OCI-LY7 (cell line): ENCODE data around the gene ADAM12.

Source experiments
- CTCF ChIP-seq: fragments of 200-600 bp; sonication (generic); conservative IDR thresholded peaks from 2 replicates; pipeline ENCODE4 v1.5.1; 2014; ENCODE audit warnings: mild to moderate bottlenecking, antibody characterized with exemption, low read length, moderate library complexity, mixed read lengths
- EZH2phosphoT487 ChIP-seq: fragments of 200-600 bp; sonication (generic); IDR thresholded peaks from 2 replicates; pipeline ENCODE4 v1.6.1; 2018; ENCODE audit warnings: low read depth, borderline replicate concordance, mild to moderate bottlenecking, mixed run types, antibody characterized with exemption, low read length, moderate library complexity, mixed read lengths

GRCh38 chr10:125980521-125981035, 407.7 kb downstream of the ADAM12 start:
- TF ChIP-seq CTCF (no peak), EZH2phosphoT487 (no peak)
